ENCODE results near the gene HEG1.

Gene HEG1

GRCh38 chr3:124982855-124983254, 72.9 kb downstream of the HEG1 start:
- no peak for TF ChIP-seq REST (IDR thresholded peaks at IDR 0.05; ENCODE audit: low read depth)
- no peak for TF ChIP-seq EP300 (IDR thresholded peaks at IDR 0.05; ENCODE audit: borderline replicate concordance)
- TF ChIP-seq TEAD4 (IDR thresholded peaks at IDR 0.05) = no peak
- TF ChIP-seq CEBPB (IDR thresholded peaks at IDR 0.05) = no peak
- no peak for TF ChIP-seq YY1 (IDR thresholded peaks at IDR 0.05; ENCODE audit: low read depth)
- TF ChIP-seq CREB1 (IDR thresholded peaks at IDR 0.05; ENCODE audit: low read depth) = no peak
- TF ChIP-seq FOXM1 (IDR thresholded peaks at IDR 0.05; ENCODE audit: borderline replicate concordance, low read depth) = no peak
- TF ChIP-seq ZBTB7A (IDR thresholded peaks at IDR 0.05; ENCODE audit: low read depth) = no peak
- TF ChIP-seq TCF12 (IDR thresholded peaks at IDR 0.05; ENCODE audit: low read depth) = no peak
- TF ChIP-seq EGR1 (IDR thresholded peaks at IDR 0.05) = no peak
- TF ChIP-seq MAX (IDR thresholded peaks at IDR 0.05) = no peak

GRCh38 chr3:124981472-124981871, 74.3 kb downstream of the HEG1 start:
- TF ChIP-seq ZBTB7A (IDR thresholded peaks at IDR 0.05; ENCODE audit: low read depth) (no peak), MAX (IDR thresholded peaks at IDR 0.05) (no peak)

GRCh38 chr3:124978627-124979026, 77.2 kb downstream of the HEG1 start:
- no peak for TF ChIP-seq REST (IDR thresholded peaks at IDR 0.05; ENCODE audit: low read depth)
- TF ChIP-seq ZBTB7A (IDR thresholded peaks at IDR 0.05; ENCODE audit: low read depth) = no peak

- TF ChIP-seq REST (IDR thresholded peaks at IDR 0.05; ENCODE audit: low read depth) (no peak), ZBTB7A (IDR thresholded peaks at IDR 0.05; ENCODE audit: low read depth) (no peak), CEBPB (IDR thresholded peaks at IDR 0.05) (no peak), USF1 (IDR thresholded peaks at IDR 0.05) (no peak), TEAD4 (IDR thresholded peaks at IDR 0.05) (no peak), EP300 (IDR thresholded peaks at IDR 0.05; ENCODE audit: borderline replicate concordance) (no peak), FOXM1 (IDR thresholded peaks at IDR 0.05; ENCODE audit: borderline replicate concordance, low read depth) (no peak), RAD21 (IDR thresholded peaks at IDR 0.05; ENCODE audit: low read depth) (no peak), YY1 (IDR thresholded peaks at IDR 0.05; ENCODE audit: low read depth) (no peak), NFIC (IDR thresholded peaks at IDR 0.05) (no peak), MAX (IDR thresholded peaks at IDR 0.05) (no peak)
These were observed 79.4 kb downstream of the HEG1 start for GRCh38 chr3:124976383-124976782.

GRCh38 chr3:124974691-124975090, 81.1 kb downstream of the HEG1 start:
- TF ChIP-seq RAD21 (IDR thresholded peaks at IDR 0.05; ENCODE audit: low read depth) (no peak), ZBTB7A (IDR thresholded peaks at IDR 0.05; ENCODE audit: low read depth) (no peak), CEBPB (IDR thresholded peaks at IDR 0.05) (no peak), TEAD4 (IDR thresholded peaks at IDR 0.05) (no peak), TAF1 (IDR thresholded peaks at IDR 0.05; ENCODE audit: low read depth) (no peak), CREB1 (IDR thresholded peaks at IDR 0.05; ENCODE audit: low read depth) (no peak), EGR1 (IDR thresholded peaks at IDR 0.05) (no peak), YY1 (IDR thresholded peaks at IDR 0.05; ENCODE audit: low read depth) (no peak)

GRCh38 chr3:124973290-124973689, 82.5 kb downstream of the HEG1 start:
- TF ChIP-seq CREB1 (IDR thresholded peaks at IDR 0.05; ENCODE audit: low read depth) = no peak
- TF ChIP-seq NFIC (IDR thresholded peaks at IDR 0.05) = no peak
- no peak for TF ChIP-seq YY1 (IDR thresholded peaks at IDR 0.05; ENCODE audit: low read depth)
- no peak for TF ChIP-seq TCF12 (IDR thresholded peaks at IDR 0.05; ENCODE audit: low read depth)
- no peak for TF ChIP-seq TAF1 (IDR thresholded peaks at IDR 0.05; ENCODE audit: low read depth)
- no peak for TF ChIP-seq MAX (IDR thresholded peaks at IDR 0.05)
- TF ChIP-seq RAD21 (IDR thresholded peaks at IDR 0.05; ENCODE audit: low read depth) = no peak
- TF ChIP-seq EP300 (IDR thresholded peaks at IDR 0.05; ENCODE audit: borderline replicate concordance) = no peak
- no peak for TF ChIP-seq CEBPB (IDR thresholded peaks at IDR 0.05)
- no peak for TF ChIP-seq FOXM1 (IDR thresholded peaks at IDR 0.05; ENCODE audit: borderline replicate concordance, low read depth)
- no peak for TF ChIP-seq EGR1 (IDR thresholded peaks at IDR 0.05)
